AG10803 (cell line): ENCODE results near the gene ECE2.

Source experiments
- DNase-seq: peaks from one replicate; pipeline ENCODE4 v3.0.0; 2010; ENCODE audit warnings: low read depth
- H3K4me3 ChIP-seq: 2 replicates; pipeline ENCODE4 v1.5.1; 2011; ENCODE audit warnings: mild to moderate bottlenecking, low read length, control low read depth
- TF ChIP-seq, protein P1 (sequence below): conservative IDR thresholded peaks from 2 replicates; pipeline ENCODE4 v1.5.1; 2011; ENCODE audit warnings: mild to moderate bottlenecking, low read length, control low read depth, inconsistent platforms

The ECE2 gene

DNA sequence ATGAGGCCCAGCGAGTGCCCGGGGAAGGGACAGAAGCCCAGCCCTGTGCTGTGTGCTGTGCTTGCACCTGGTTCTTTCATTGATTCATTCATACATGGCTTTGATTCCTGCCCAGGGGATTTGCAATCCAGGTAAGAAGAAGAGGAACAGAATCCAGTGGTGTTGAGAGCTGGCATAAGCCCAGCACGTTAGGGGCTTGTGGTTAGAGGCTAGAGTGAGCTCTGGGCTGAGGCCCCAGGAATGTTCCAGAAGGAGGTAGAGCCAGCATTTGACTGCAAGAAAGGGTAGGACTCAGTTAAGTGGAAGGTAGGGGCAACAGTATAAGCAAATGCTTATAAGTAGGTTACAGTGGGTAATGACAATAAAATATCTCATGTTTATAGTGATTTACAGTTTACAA, 44.2 kb upstream of the ECE2 start:
- no peak for DNase-seq
- H3K4me3 ChIP-seq = no peak overlapping the region
- TF ChIP-seq, protein P1, sequence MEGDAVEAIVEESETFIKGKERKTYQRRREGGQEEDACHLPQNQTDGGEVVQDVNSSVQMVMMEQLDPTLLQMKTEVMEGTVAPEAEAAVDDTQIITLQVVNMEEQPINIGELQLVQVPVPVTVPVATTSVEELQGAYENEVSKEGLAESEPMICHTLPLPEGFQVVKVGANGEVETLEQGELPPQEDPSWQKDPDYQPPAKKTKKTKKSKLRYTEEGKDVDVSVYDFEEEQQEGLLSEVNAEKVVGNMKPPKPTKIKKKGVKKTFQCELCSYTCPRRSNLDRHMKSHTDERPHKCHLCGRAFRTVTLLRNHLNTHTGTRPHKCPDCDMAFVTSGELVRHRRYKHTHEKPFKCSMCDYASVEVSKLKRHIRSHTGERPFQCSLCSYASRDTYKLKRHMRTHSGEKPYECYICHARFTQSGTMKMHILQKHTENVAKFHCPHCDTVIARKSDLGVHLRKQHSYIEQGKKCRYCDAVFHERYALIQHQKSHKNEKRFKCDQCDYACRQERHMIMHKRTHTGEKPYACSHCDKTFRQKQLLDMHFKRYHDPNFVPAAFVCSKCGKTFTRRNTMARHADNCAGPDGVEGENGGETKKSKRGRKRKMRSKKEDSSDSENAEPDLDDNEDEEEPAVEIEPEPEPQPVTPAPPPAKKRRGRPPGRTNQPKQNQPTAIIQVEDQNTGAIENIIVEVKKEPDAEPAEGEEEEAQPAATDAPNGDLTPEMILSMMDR = no peak

DNA sequence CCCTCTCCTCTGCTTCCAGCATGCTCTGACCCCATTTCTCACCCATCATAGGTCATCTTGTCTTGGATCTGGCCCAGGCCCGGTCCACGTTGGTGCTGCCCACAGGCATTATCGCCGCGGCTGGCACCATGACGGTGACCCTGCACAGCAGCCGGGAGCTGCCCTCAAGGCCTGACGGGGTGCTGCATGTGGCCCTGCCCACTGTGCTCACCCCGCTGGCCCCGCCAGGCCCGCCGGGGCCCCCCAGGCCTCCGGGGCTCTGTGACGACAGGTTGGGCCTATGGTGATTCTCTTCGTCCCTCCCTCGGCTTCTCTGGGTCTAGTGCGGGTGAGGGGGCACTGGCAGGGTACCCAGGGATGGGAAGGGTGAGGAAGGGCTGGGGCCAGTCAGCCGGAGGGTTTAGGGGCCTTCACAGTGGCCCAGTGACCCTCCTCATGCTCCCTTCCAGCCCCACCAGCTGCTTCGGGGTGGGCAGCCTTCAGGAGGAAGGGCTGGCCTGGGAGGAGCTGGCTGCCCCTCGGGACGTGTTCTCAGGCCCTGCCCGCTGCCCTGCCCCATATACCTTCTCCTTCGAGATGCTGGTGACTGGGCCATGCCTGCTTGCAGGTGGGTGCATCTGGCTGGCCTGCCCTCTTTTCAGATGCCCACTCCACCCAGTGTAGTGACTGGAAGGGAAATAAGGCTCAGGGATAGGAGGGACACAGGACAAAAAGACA, 42.5 kb upstream of the ECE2 start:
- TF ChIP-seq, protein P1 = no peak
- H3K4me3 ChIP-seq = no peak overlapping the region
- DNase-seq = no peak

DNA sequence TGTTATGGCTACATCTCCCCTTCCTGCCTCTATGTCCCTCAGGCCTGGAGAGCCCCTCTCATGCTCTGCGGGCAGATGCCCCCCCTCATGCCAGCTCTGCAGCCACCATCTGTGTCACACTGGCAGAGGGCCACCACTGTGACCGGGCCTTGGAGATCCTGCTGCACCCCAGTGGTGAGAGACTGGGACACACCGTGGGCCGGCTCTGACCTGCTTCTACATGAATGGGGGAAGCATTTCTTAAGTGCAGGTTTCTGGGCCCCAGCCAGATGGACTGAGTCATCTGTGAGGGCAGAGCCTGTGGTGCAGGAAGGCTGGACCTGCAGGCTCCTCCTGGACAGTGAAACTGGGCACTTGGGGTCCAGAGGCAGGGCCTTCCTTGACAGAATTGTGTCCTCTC, 41.6 kb upstream of the ECE2 start:
- H3K4me3 ChIP-seq = no peak overlapping the region
- peak; percentile 68 for DNase-seq
- TF ChIP-seq, protein P1 = peak; percentile 14; the same call in 1 of the 2 replicates

DNA sequence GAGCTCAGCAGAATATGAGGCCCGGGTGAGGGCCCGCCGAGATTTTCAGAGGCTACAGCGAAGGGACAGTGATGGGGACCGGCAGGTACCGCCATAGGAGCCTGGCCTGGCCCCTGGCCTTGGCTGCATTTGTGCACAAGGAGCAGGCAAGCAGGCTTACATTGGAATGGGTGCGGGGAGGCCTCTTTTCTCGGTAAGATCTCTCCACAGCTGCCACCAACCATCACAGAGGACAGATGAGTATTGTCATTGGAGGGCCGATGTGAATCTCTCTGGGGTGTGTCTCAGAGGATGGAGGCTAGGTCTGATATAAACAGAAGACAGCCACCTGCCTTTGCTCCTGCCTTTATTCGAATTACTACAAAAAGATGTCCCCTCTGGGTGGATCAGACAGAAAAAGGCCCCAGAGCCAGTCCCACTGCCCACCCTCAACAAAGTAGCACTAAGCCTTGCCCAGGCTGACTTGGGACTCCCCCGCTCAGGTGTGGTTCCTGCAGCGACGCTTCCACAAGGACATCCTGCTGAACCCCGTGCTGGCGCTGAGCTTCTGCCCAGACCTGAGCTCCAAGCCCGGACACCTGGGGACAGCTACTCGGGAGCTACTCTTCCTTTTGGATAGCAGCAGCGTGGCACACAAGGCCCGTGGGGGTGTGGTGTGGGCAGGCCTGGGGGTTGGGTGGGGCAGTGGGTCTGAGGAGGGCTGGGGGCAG, 41.0 kb upstream of the ECE2 start:
- DNase-seq = no peak
- TF ChIP-seq, protein P1 = no peak
- no peak overlapping the region for H3K4me3 ChIP-seq

DNA sequence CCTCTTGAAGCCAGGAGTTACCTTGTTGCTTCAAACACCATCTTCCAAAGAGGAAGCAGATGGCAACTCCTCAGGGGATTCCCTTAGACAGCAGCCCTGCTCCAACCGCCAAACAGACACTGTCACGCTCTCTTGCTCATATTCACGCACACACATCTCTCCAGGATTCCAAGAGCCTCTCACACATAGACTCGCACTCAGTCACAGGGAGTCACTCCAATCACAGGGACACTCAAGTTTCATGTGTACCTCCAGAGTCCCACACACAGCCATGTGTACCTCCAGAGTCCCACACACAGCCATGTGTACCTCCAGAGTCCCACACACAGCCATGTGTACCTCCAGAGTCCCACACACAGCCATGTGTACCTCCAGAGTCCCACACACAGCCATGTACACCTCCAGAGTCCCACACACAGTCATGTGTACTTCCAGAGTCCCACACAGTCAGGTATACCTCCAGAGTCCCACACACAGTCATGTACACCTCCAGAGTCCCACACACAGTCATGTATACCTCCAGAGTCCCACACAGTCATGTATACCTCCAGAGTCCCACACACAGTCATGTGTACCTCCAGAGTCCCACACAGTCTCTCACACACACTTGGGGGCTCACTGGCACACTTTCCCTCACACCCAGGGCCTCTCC, 40.3 kb upstream of the ECE2 start:
- TF ChIP-seq, protein P1 = no peak
- DNase-seq = no peak
- H3K4me3 ChIP-seq = no peak overlapping the region

DNA sequence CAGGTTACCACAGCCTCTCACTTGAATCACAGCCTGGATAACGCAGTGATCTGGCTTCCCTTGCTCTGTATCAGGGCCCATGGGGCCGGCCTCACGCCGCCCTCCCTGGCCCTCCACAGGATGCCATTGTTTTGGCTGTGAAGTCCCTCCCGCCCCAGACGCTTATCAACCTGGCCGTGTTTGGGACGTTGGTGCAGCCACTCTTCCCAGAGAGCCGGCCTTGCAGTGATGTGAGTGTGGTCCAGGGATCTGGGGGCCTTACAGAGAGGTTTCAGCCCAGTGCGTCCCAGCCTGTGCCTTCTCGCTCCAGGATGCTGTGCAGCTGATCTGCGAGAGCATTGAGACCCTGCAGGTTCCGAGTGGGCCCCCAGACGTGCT, 39.8 kb upstream of the ECE2 start:
- TF ChIP-seq, protein P1 = no peak
- no peak overlapping the region for H3K4me3 ChIP-seq
- DNase-seq = no peak
